Measurements from ENCODE around the gene CBR1.

The CBR1 gene

GRCh38 chr21:36041910-36042309 lies 27.9 kb upstream of the CBR1 start:
- TF ChIP-seq EZH2phosphoT487 (conservative IDR thresholded peaks at IDR 0.05; ENCODE audit: low read length): no peak
- TF ChIP-seq, protein P1, sequence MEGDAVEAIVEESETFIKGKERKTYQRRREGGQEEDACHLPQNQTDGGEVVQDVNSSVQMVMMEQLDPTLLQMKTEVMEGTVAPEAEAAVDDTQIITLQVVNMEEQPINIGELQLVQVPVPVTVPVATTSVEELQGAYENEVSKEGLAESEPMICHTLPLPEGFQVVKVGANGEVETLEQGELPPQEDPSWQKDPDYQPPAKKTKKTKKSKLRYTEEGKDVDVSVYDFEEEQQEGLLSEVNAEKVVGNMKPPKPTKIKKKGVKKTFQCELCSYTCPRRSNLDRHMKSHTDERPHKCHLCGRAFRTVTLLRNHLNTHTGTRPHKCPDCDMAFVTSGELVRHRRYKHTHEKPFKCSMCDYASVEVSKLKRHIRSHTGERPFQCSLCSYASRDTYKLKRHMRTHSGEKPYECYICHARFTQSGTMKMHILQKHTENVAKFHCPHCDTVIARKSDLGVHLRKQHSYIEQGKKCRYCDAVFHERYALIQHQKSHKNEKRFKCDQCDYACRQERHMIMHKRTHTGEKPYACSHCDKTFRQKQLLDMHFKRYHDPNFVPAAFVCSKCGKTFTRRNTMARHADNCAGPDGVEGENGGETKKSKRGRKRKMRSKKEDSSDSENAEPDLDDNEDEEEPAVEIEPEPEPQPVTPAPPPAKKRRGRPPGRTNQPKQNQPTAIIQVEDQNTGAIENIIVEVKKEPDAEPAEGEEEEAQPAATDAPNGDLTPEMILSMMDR (IDR thresholded peaks at IDR 0.05; ENCODE audit: insufficient read depth, low read length, poor library complexity, severe bottlenecking): no peak
- no peaks in the 10 kb centered on the region; the same call in 1 of the 2 replicates for H3K36me3 ChIP-seq (ENCODE audit: low read length)
- H3K9ac ChIP-seq (ENCODE audit: low read length): no peak overlapping the region

DNA sequence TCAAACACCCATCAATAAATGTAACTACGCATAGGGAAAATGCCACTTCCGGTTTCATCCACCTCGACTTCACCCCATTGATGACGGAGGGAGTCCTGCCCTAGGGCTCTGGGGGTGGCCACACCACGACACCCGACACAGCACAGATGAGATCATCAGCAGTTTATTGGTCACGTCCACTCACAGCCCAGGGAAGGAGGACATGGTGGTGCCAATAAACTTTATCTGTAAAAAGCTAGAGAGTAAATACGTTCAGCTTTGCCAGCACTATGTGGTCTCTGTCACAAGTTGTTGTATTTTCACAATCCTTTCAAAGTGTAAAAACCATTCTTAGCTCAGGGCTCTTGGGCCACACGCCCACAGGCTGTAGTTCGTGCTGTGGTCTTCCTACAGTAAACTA lies 25.8 kb upstream of the CBR1 start:
- no peaks in the 10 kb centered on the region for H3K9me3 ChIP-seq (ENCODE audit: insufficient read depth, low read length)
- no peak overlapping the region for H2AFZ ChIP-seq (ENCODE audit: low read depth, low read length, severe bottlenecking)
- H3F3A ChIP-seq (ENCODE audit: insufficient read depth): no peaks in the 10 kb centered on the region
- H3K9ac ChIP-seq (ENCODE audit: low read length): no peak overlapping the region
- H3K79me2 ChIP-seq (ENCODE audit: insufficient read depth, low read length): no peaks in the 10 kb centered on the region
- no peak overlapping the region for H3K27ac ChIP-seq (ENCODE audit: low read depth, low read length)
- H3K9me2 ChIP-seq (replicated peaks; ENCODE audit: insufficient read depth, low read length): no peaks in the 10 kb centered on the region
- H3K4me2 ChIP-seq (ENCODE audit: low read depth, low read length, poor library complexity, severe bottlenecking): no peak overlapping the region
- no peaks in the 10 kb centered on the region; the same call in 1 of the 2 replicates for H3K36me3 ChIP-seq (ENCODE audit: low read length)
- TF ChIP-seq EZH2phosphoT487 (conservative IDR thresholded peaks at IDR 0.05; ENCODE audit: low read length): no peak
- TF ChIP-seq, protein P1 (IDR thresholded peaks at IDR 0.05; ENCODE audit: insufficient read depth, low read length, poor library complexity, severe bottlenecking): no peak
- H3K4me3 ChIP-seq (ENCODE audit: insufficient read depth, low read length, poor library complexity, severe bottlenecking): no peak overlapping the region
- no peaks in the 10 kb centered on the region for H4K20me1 ChIP-seq (ENCODE audit: low read depth, low read length)
- H3K27me3 ChIP-seq (ENCODE audit: low read length): no peaks in the 10 kb centered on the region

More at GRCh38 chr21:36041910-36042309, 27.9 kb upstream of the CBR1 start:
- no peak overlapping the region for H3K4me2 ChIP-seq (ENCODE audit: low read depth, low read length, poor library complexity, severe bottlenecking)
- H3K27ac ChIP-seq (ENCODE audit: low read depth, low read length): no peak overlapping the region
- H2AFZ ChIP-seq (ENCODE audit: low read depth, low read length, severe bottlenecking): no peak overlapping the region
- no peaks in the 10 kb centered on the region for H4K20me1 ChIP-seq (ENCODE audit: low read depth, low read length)
- H3K9me3 ChIP-seq (ENCODE audit: insufficient read depth, low read length): no peaks in the 10 kb centered on the region
- H3F3A ChIP-seq (ENCODE audit: insufficient read depth): no peaks in the 10 kb centered on the region
- H3K4me3 ChIP-seq (ENCODE audit: insufficient read depth, low read length, poor library complexity, severe bottlenecking): no peak overlapping the region
- H3K79me2 ChIP-seq (ENCODE audit: insufficient read depth, low read length): no peaks in the 10 kb centered on the region
- no peaks in the 10 kb centered on the region for H3K27me3 ChIP-seq (ENCODE audit: low read length)
- H3K9me2 ChIP-seq (replicated peaks; ENCODE audit: insufficient read depth, low read length): no peaks in the 10 kb centered on the region

DNA sequence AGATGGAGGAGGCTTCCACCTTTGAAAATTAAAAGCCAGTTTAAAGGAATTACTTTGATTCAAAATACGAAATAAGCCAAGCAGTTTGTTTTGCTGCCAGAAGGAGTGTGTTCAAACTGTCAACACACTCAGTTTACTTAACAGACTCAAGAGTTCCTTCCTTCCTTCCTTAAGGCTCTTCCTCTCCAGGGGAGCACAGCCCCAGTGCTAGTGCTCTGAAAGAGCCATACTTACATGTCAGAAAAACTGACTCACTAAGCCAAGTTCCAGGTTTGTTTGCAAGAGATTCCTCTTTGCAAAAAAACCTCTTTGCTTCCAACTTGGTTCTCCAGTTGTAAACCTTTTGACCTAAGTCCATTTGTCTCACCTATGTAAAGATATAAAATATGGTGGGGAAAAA lies 23.8 kb upstream of the CBR1 start:
- H3K27ac ChIP-seq (ENCODE audit: low read depth, low read length): no peak overlapping the region
- H3K27me3 ChIP-seq (ENCODE audit: low read length): no peaks in the 10 kb centered on the region
- H3K4me3 ChIP-seq (ENCODE audit: insufficient read depth, low read length, poor library complexity, severe bottlenecking): no peak overlapping the region
- no peaks in the 10 kb centered on the region for H4K20me1 ChIP-seq (ENCODE audit: low read depth, low read length)
- H2AFZ ChIP-seq (ENCODE audit: low read depth, low read length, severe bottlenecking): no peak overlapping the region
- H3K9me2 ChIP-seq (replicated peaks; ENCODE audit: insufficient read depth, low read length): no peaks in the 10 kb centered on the region
- H3F3A ChIP-seq (ENCODE audit: insufficient read depth): no peaks in the 10 kb centered on the region
- TF ChIP-seq, protein P1 (IDR thresholded peaks at IDR 0.05; ENCODE audit: insufficient read depth, low read length, poor library complexity, severe bottlenecking): no peak
- TF ChIP-seq EZH2phosphoT487 (conservative IDR thresholded peaks at IDR 0.05; ENCODE audit: low read length): no peak
- no peak overlapping the region for H3K9ac ChIP-seq (ENCODE audit: low read length)
- H3K36me3 ChIP-seq (ENCODE audit: low read length): no peaks in the 10 kb centered on the region; the same call in 1 of the 2 replicates
- no peaks in the 10 kb centered on the region for H3K9me3 ChIP-seq (ENCODE audit: insufficient read depth, low read length)
- H3K4me2 ChIP-seq (ENCODE audit: low read depth, low read length, poor library complexity, severe bottlenecking): no peak overlapping the region
- no peaks in the 10 kb centered on the region for H3K79me2 ChIP-seq (ENCODE audit: insufficient read depth, low read length)

Data from SU-DHL-6 (cell line).